B cell (primary cell): ENCODE measurements around the gene BCAR3. TPM values are rescaled to one million over a fixed set of nuclear protein-coding genes. Genes with fewer than 3 reads are reported as not detected.

Experiments used
- ATAC-seq: fragments of 200-7000 bp; cut with Tn5 transposase; one replicate; pipeline ENCODE4 v1.10.0; 2021; ENCODE audit warnings: low read depth, mild to moderate bottlenecking, moderate number of reproducible peaks, moderate library complexity
- CTCF ChIA-PET: fragments of 350-600 bp; sonication (Branson Sonifier 250); formaldehyde crosslinking; loops from one replicate; lab custom pipeline; 2021; ENCODE audit warnings: antibody characterized with exemption, inconsistent platforms; lab: Charles Lee
- POLR2A ChIA-PET: fragments of 350-600 bp; sonication (Branson Sonifier 250); formaldehyde crosslinking; loops from one replicate; lab custom pipeline; 2021; ENCODE audit warnings: antibody characterized with exemption; lab: Charles Lee
- DNase-seq: peaks from one replicate; pipeline ENCODE4 v3.0.0; 2013
- H2AFZ ChIP-seq: 2 replicates; pipeline ENCODE4 v1.6.1; 2012; ENCODE audit warnings: mild to moderate bottlenecking, low read depth, low read length; ENCODE audit not compliant: insufficient read depth, poor library complexity, severe bottlenecking
- H3K27ac ChIP-seq, 2 donors: 1 replicate in 1 of 2; 2 replicates in 1 of 2; pipeline ENCODE4 v1.5.1; 2012 to 2013; ENCODE audit warnings: low read length in 2 of 2, mild to moderate bottlenecking in 2 of 2, moderate library complexity in 1 of 2
- H3K27me3 ChIP-seq, 4 experiments: fragments of 200-600 bp in 1 of 4; sonication (generic) in 1 of 4; replicated peaks in 1 of 4; 1 replicate in 2 of 4; 2 replicates in 2 of 4; pipeline versions ENCODE4 v1.6.1 to v1.7.0; 2013 to 2016; ENCODE audit warnings: low read length in 3 of 4, mild to moderate bottlenecking in 2 of 4, mixed read lengths in 1 of 4, moderate library complexity in 1 of 4; ENCODE audit not compliant: insufficient read depth in 4 of 4, control insufficient read depth in 3 of 4; ENCODE audit errors: control extremely low read depth in 1 of 4
- H3K36me3 ChIP-seq, 2 experiments: replicated peaks in 1 of 2; 1 replicate in 1 of 2; 2 replicates in 1 of 2; pipeline versions ENCODE4 v1.6.1 to v1.7.1; 2013; ENCODE audit warnings: low read length in 1 of 2; ENCODE audit not compliant: insufficient read depth in 2 of 2, control insufficient read depth in 1 of 2; ENCODE audit errors: control extremely low read depth in 1 of 2, extremely low read depth in 1 of 2
- H3K4me1 ChIP-seq, 2 donors: fragments of 200-600 bp in 1 of 2; sonication (generic) in 1 of 2; 1 replicate in 1 of 2; 2 replicates in 1 of 2; pipeline versions ENCODE4 v1.5.1 to v1.6.1; 2013 to 2017; ENCODE audit warnings: low read length in 2 of 2; ENCODE audit not compliant: control insufficient read depth in 2 of 2, insufficient read depth in 2 of 2
- H3K4me2 ChIP-seq: replicated peaks from 2 replicates; pipeline ENCODE3; 2012; ENCODE audit warnings: mild to moderate bottlenecking, low read depth, low read length; ENCODE audit not compliant: poor library complexity, severe bottlenecking
- H3K4me3 ChIP-seq, 5 experiments: fragments of 200-600 bp in 1 of 5; sonication (generic) in 1 of 5; 1 replicate in 3 of 5; 2 replicates in 2 of 5; pipeline versions ENCODE4 v1.5.1 to v1.7.0; 2011 to 2016; ENCODE audit warnings: low read length in 4 of 5, mild to moderate bottlenecking in 4 of 5, low read depth in 2 of 5, control low read depth in 1 of 5, moderate library complexity in 1 of 5; ENCODE audit not compliant: insufficient read depth in 1 of 5; ENCODE audit errors: control extremely low read depth in 1 of 5, extremely low read depth in 1 of 5
- H3K79me2 ChIP-seq: fragments of 200-600 bp; sonication (generic); one replicate; pipeline ENCODE4 v1.6.0; 2016; ENCODE audit warnings: low read length; ENCODE audit not compliant: control insufficient read depth, insufficient read depth
- H3K9ac ChIP-seq: fragments of 200-600 bp; sonication (generic); 2 replicates; pipeline ENCODE4 v1.6.1; 2017; ENCODE audit warnings: mild to moderate bottlenecking, low read length, moderate library complexity
- H3K9me3 ChIP-seq, 3 donors: one replicate each; pipeline versions ENCODE4 v1.6.1 to v1.7.1; 2013; ENCODE audit warnings: low read length in 2 of 3; ENCODE audit not compliant: control insufficient read depth in 2 of 3, insufficient read depth in 1 of 3; ENCODE audit errors: control extremely low read depth in 1 of 3
- H4K20me1 ChIP-seq: 2 replicates; pipeline ENCODE4 v1.6.0; 2012; ENCODE audit warnings: mild to moderate bottlenecking, low read length; ENCODE audit not compliant: insufficient read depth, control insufficient read depth, poor library complexity, severe bottlenecking
- H3K27ac Mint-ChIP-seq: one replicate; pipeline ENCODE4 v1.8.0; 2021; ENCODE audit warnings: mixed read lengths
- H3K27me3 Mint-ChIP-seq: one replicate; pipeline ENCODE4 v1.8.0; 2021; ENCODE audit warnings: mixed read lengths
- H3K4me1 Mint-ChIP-seq: one replicate; pipeline ENCODE4 v1.8.0; 2021; ENCODE audit warnings: mixed read lengths
- H3K4me3 Mint-ChIP-seq: one replicate; pipeline ENCODE4 v1.8.0; 2021; ENCODE audit warnings: mixed read lengths
- H3K9me3 Mint-ChIP-seq: one replicate; pipeline ENCODE4 v1.8.0; 2022; ENCODE audit warnings: mixed read lengths; ENCODE audit not compliant: insufficient read depth
- CTCF ChIP-seq: fragments of 200-600 bp; IDR thresholded peaks from one replicate; pipeline ENCODE4 v1.8.0; 2022; ENCODE audit warnings: antibody characterized with exemption, mild to moderate bottlenecking
- EZH2 ChIP-seq: IDR thresholded peaks from 2 replicates; pipeline ENCODE4 v1.6.1; 2012; ENCODE audit warnings: borderline replicate concordance, low read depth, mild to moderate bottlenecking, moderate library complexity, low read length; ENCODE audit not compliant: insufficient read depth, poor library complexity, severe bottlenecking
- WGBS: methylation state at CpG from one replicate; pipeline ENCODE4 v1.1.5; 2013; ENCODE audit warnings: missing lambda C conversion rate; ENCODE audit not compliant: insufficient coverage; 5-methylcytosine and 5-hydroxymethylcytosine counted together
- intact Hi-C: fragments of 100-400 bp; cut with micrococcal nuclease; formaldehyde crosslinking; loops from one replicate; pipeline ENCODE4 v1.10.0; 2022
- polyA plus RNA-seq: library from polyadenylated mRNA; depleted of rRNA; stranded (reverse); fragments of >200 nt; gene quantifications from 2 replicates; pipeline ENCODE4 v1.2.3, GENCODE V29; 2012
- total RNA-seq, 2 donors: library from RNA; stranded (reverse); fragments of 120-200 nt in 1 of 2; gene quantifications; 1 replicate in 1 of 2; 2 replicates in 1 of 2; pipeline versions ENCODE4 v1.2.3 to v1.2.4, GENCODE V29; 2013 to 2022

Gene BCAR3
- total and polyA plus RNA-seq, 2 donors (not counting 1 experiment from before 2014, with no cell fraction given): 6.7 to 13.0 TPM

GRCh38 chr1:93663208-93663614 is 18.4 kb downstream of the BCAR3 start:
- POLR2A ChIA-PET: no interaction called here
- Histone ChIP-seq H3K4me3 (no peak overlapping the region), H3K9ac (no peak overlapping the region), H3K27ac (no peak overlapping the region), H3K9me3 (no peaks in the 10 kb centered on the region), H2AFZ (no peak overlapping the region), H3K4me1 (no peaks in the 10 kb centered on the region), H3K27me3 (no peaks in the 10 kb centered on the region), H4K20me1 (no peaks in the 10 kb centered on the region), H3K4me2 (no peak overlapping the region), H3K79me2 (peaks cover 36% of the 10 kb centered on the region), H3K36me3 (peaks cover 4 to 5% of the 10 kb centered on the region in 2 experiments)
- 83% methylated on average over 2 of the region's 2 CpGs for WGBS
- intact Hi-C loops: no loop called here
- Mint-ChIP-seq H3K4me1 (peaks cover 25% of the 10 kb centered on the region), H3K4me3 (no peak overlapping the region), H3K27ac (no peak overlapping the region), H3K9me3 (no peaks in the 10 kb centered on the region), H3K27me3 (no peaks in the 10 kb centered on the region)
- ATAC-seq (no peak), DNase-seq (no peak)
- TF ChIP-seq CTCF (no peak), EZH2 (no peak)
- CTCF ChIA-PET: interaction anchor here (1.2 to 1.9 kb wide), 2 partner anchors 17 to 33 kb away, joined by 3 to 5 read pairs; no protein-coding TSS in a partner anchor

- Histone ChIP-seq H3K9me3 (no peaks in the 10 kb centered on the region), H3K9ac (no peak overlapping the region), H3K36me3 (peaks cover 4 to 5% of the 10 kb centered on the region in 2 experiments), H3K4me3 (no peak overlapping the region), H4K20me1 (no peaks in the 10 kb centered on the region), H3K79me2 (peaks cover 30% of the 10 kb centered on the region), H3K4me1 (no peaks in the 10 kb centered on the region), H2AFZ (peak overlapping the region; percentile 4), H3K27ac (no peak overlapping the region), H3K4me2 (no peak overlapping the region), H3K27me3 (no peaks in the 10 kb centered on the region)
- ChIA-PET CTCF (interaction anchor here (1.2 to 1.9 kb wide), 2 partner anchors 17 to 32 kb away, joined by 3 to 5 read pairs; no protein-coding TSS in a partner anchor), POLR2A (no interaction called here)
- WGBS: 94% methylated on average over 4 of the region's 7 CpGs
- H3K27me3 Mint-ChIP-seq: no peaks in the 10 kb centered on the region
- H3K9me3 Mint-ChIP-seq: no peaks in the 10 kb centered on the region
- ATAC-seq (no peak), DNase-seq (no peak)
- no peak overlapping the region for H3K4me3 Mint-ChIP-seq
- intact Hi-C loops: no loop called here
- H3K4me1 Mint-ChIP-seq: peaks cover 25% of the 10 kb centered on the region
- no peak for TF ChIP-seq EZH2
- TF ChIP-seq CTCF: no peak
- H3K27ac Mint-ChIP-seq: no peak overlapping the region
These were observed 19.0 kb downstream of the BCAR3 start for GRCh38 chr1:93662481-93663207.
